HCT116 (cell line): Measurements from ENCODE around the gene CTSL. TPM values are rescaled to one million over a fixed set of nuclear protein-coding genes. Genes with fewer than 3 reads are reported as not detected.

Source experiments
- ATAC-seq: fragments of 200-7000 bp; cut with Tn5 transposase; 2 replicates; pipeline ENCODE4 v1.9.1; 2020; ENCODE audit warnings: mild to moderate bottlenecking, moderate library complexity
- BruUV-seq: library from RNA; stranded (reverse); fragments of 400-500 nt; replicated peaks from 2 replicates; lab custom pipeline; 2021; lab: Mats Ljungman, UMichigan
- CTCF ChIA-PET: fragments of 300-600 bp; sonication (Branson Sonifier 250); formaldehyde crosslinking; loops from one replicate; lab custom pipeline; 2021; ENCODE audit warnings: antibody characterized with exemption; lab: Charles Lee
- POLR2A ChIA-PET: fragments of 300-600, 350-600 bp; sonication (Branson Sonifier 250); formaldehyde crosslinking; loops from one replicate; lab custom pipeline; 2021; ENCODE audit warnings: antibody characterized with exemption; lab: Charles Lee
- RAD21 ChIA-PET, 2 experiments: fragments of 300-600 bp; sonication (Branson Sonifier 250); formaldehyde crosslinking; loops; one replicate each; lab custom pipeline; 2023; ENCODE audit warnings: low total read pairs in 2 of 2; ENCODE audit not compliant: uncharacterized antibody in 2 of 2, unreplicated experiment in 2 of 2, low non-redundant PET in 1 of 2; lab: Charles Lee
- DNase-seq: peaks from one replicate; pipeline ENCODE4 v3.0.0-alpha.2; 2010; ENCODE audit warnings: low read depth, low spot score
- H2AFZ ChIP-seq: fragments of 200-600 bp; shearing (Covaris generic), sonication (generic); 2 replicates; pipeline ENCODE4 v1.6.1; 2017; ENCODE audit warnings: low read depth, mixed run types, mixed read lengths, antibody characterized with exemption, low read length; ENCODE audit not compliant: poor library complexity, severe bottlenecking
- H3K27ac ChIP-seq: 2 replicates; pipeline ENCODE4 v1.5.1; 2012; ENCODE audit warnings: low read depth, low read length
- H3K27me3 ChIP-seq: fragments of 200-600 bp; sonication (generic); 2 replicates; pipeline ENCODE4 v1.6.1; 2016; ENCODE audit warnings: mixed run types, low read length, mixed read lengths; ENCODE audit not compliant: insufficient read depth
- H3K36me3 ChIP-seq, 2 experiments: fragments of 200-500 bp in 1 of 2; fragments of 200-600 bp in 1 of 2; sonication (Bioruptor generic) in 1 of 2; sonication (generic) in 1 of 2; 2 replicates each; pipeline versions ENCODE4 v1.5.1 to v1.6.1; 2014 to 2016; ENCODE audit warnings: low read length in 2 of 2, inconsistent platforms in 1 of 2, mixed read lengths in 1 of 2, mixed run types in 1 of 2; ENCODE audit not compliant: insufficient read depth in 2 of 2, control insufficient read depth in 1 of 2
- H3K4me1 ChIP-seq, 2 experiments: fragments of 200-600 bp in 1 of 2; sonication (generic) in 1 of 2; 2 replicates each; pipeline versions ENCODE4 v1.5.1 to v1.6.1; 2012 to 2017; ENCODE audit warnings: low read length in 2 of 2, inconsistent platforms in 1 of 2, mild to moderate bottlenecking in 1 of 2, mixed read lengths in 1 of 2, mixed run types in 1 of 2, moderate library complexity in 1 of 2; ENCODE audit not compliant: insufficient read depth in 2 of 2, control insufficient read depth in 1 of 2
- H3K4me2 ChIP-seq: fragments of 200-600 bp; sonication (generic); 2 replicates; pipeline ENCODE4 v1.6.1; 2017; ENCODE audit warnings: mixed run types, low read length, mixed read lengths
- H3K4me3 ChIP-seq, 2 experiments: fragments of 200-600 bp in 1 of 2; sonication (generic) in 1 of 2; replicated peaks in 1 of 2; 2 replicates each; pipeline ENCODE4 v1.5.1; 2011 to 2016; ENCODE audit warnings: low read length in 2 of 2, control low read depth in 1 of 2, low read depth in 1 of 2, mild to moderate bottlenecking in 1 of 2, mixed read lengths in 1 of 2, mixed run types in 1 of 2
- H3K79me2 ChIP-seq: fragments of 200-600 bp; sonication (generic); 2 replicates; pipeline ENCODE4 v1.6.1; 2017; ENCODE audit warnings: mild to moderate bottlenecking, mixed run types, low read length, moderate library complexity, mixed read lengths; ENCODE audit not compliant: insufficient read depth
- H3K9ac ChIP-seq: fragments of 200-600 bp; sonication (generic); 2 replicates; pipeline ENCODE4 v1.6.1; 2016; ENCODE audit warnings: low read length, mixed read lengths
- H3K9me2 ChIP-seq: fragments of 200-600 bp; sonication (generic), shearing (Covaris generic); 2 replicates; pipeline ENCODE4 v1.6.1; 2017; ENCODE audit warnings: mixed run types, mild to moderate bottlenecking, moderate library complexity; ENCODE audit not compliant: insufficient read depth
- H3K9me3 ChIP-seq, 2 experiments: fragments of 200-500 bp in 1 of 2; fragments of 200-600 bp in 1 of 2; sonication (Bioruptor generic) in 1 of 2; sonication (generic) in 1 of 2; 2 replicates each; pipeline ENCODE4 v1.6.1; 2014 to 2017; ENCODE audit warnings: low read length in 2 of 2, mixed read lengths in 2 of 2, inconsistent platforms in 1 of 2, low read depth in 1 of 2, mild to moderate bottlenecking in 1 of 2, mixed run types in 1 of 2, moderate library complexity in 1 of 2; ENCODE audit not compliant: control insufficient read depth in 1 of 2, insufficient read depth in 1 of 2
- H4K20me1 ChIP-seq: fragments of 200-600 bp; sonication (generic), shearing (Covaris generic); 2 replicates; pipeline ENCODE4 v1.6.1; 2017; ENCODE audit warnings: mixed run types, mild to moderate bottlenecking, moderate library complexity; ENCODE audit not compliant: insufficient read depth
- EZH2phosphoT487 ChIP-seq: fragments of 200-600 bp; IDR thresholded peaks from 2 replicates; pipeline ENCODE4 v1.6.1; 2018; ENCODE audit warnings: antibody characterized with exemption, borderline replicate concordance
- MAX ChIP-seq: IDR thresholded peaks from 2 replicates; pipeline ENCODE4 v1.6.1; 2012
- POLR2AphosphoS5 ChIP-seq: IDR thresholded peaks from 2 replicates; pipeline ENCODE4 v1.6.1; 2011; ENCODE audit warnings: mild to moderate bottlenecking, low read depth, low read length, moderate library complexity
- intact Hi-C: fragments of 100-400 bp; cut with micrococcal nuclease; formaldehyde crosslinking; loops from 2 replicates; pipeline ENCODE4 v1.10.0; 2022
- total RNA-seq: library from RNA; stranded (reverse); gene quantifications from one replicate; pipeline ENCODE4 v1.2.1, GENCODE V29; 2021; ENCODE audit not compliant: unreplicated experiment
- TF ChIP-seq, protein P1 (sequence below): IDR thresholded peaks from 2 replicates; pipeline ENCODE4 v1.6.1; 2012; ENCODE audit warnings: low read depth

Gene CTSL
- total RNA-seq, 1 experiment from 2014 or later, result 63.1 TPM

DNA sequence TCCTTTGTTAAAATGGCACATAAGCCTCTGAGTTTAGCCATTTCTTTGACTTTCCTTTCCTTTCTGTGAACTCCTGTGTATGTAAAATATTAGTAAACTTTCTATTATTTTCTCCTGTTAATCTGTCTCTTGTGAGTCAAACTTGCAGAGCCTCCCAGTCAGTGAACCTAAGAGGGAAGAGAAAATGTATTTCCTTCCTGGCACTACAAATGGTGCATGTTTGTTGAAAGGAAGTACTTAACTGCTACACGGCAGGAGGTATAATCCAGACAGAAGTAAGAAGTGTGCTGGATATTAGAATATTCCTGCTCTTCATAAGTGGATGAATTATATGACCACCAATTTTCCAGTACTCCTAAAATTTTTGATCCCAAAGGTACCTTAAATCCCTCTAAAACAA lies 23.0 kb downstream of the CTSL start:
- no peaks in the 10 kb centered on the region for H3K79me2 ChIP-seq
- no peak overlapping the region for H2AFZ ChIP-seq
- DNase-seq (no peak), ATAC-seq (no peak)
- CTCF ChIA-PET, result no interaction called here
- H3K27ac ChIP-seq, result no peak overlapping the region
- no peak for TF ChIP-seq MAX
- H3K9ac ChIP-seq, result no peak overlapping the region
- POLR2A ChIA-PET, result no interaction called here
- intact Hi-C loops, result no loop called here
- no peaks in the 10 kb centered on the region for H3K4me1 ChIP-seq
- H3K4me2 ChIP-seq, result no peak overlapping the region
- no peaks in the 10 kb centered on the region for H3K9me3 ChIP-seq
- RAD21 ChIA-PET, result no interaction called here
- no peaks in the 10 kb centered on the region for H3K36me3 ChIP-seq
- BruUV-seq, result no TSS peak
- no peaks in the 10 kb centered on the region for H3K27me3 ChIP-seq
- no peaks in the 10 kb centered on the region for H4K20me1 ChIP-seq
- no peak overlapping the region for H3K4me3 ChIP-seq
- no peaks in the 10 kb centered on the region for H3K9me2 ChIP-seq

DNA sequence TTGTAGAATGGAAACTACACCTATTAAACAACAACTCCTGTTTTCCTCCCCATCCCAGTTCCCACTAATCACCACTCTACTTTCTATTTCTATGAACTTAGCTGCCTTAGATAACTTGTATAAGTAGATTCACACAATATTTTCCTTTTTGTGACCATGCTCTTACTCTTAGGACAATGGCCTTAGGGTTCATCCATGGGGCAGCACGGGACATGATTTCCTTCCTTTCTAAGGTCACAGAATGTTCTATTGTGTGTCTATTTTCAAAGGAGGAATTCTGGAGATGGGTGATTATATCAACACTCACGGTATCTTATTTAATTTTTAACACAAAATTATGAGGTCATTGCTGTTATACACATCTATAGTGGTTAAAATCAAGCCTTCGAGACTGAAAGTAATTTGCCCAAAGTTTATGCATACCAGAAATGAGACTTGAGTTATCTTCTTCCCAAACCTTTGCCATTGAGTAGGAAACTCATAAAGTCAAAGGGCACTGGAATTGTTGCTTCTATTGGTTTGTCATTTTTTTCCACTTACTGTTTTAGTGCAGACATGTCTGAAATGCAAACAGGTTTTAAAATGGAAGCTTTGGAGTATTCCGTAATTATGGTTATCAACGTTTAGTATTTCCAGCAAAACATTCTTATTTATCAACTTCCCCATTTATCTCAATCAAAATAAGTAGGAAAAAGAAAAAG lies 23.6 kb downstream of the CTSL start:
- H3K79me2 ChIP-seq, result no peaks in the 10 kb centered on the region
- no peak overlapping the region for H3K4me3 ChIP-seq
- H3K36me3 ChIP-seq, result no peaks in the 10 kb centered on the region
- no peak for DNase-seq
- no peaks in the 10 kb centered on the region for H3K4me1 ChIP-seq
- no peaks in the 10 kb centered on the region for H3K27me3 ChIP-seq
- no peak overlapping the region for H3K9ac ChIP-seq
- POLR2A ChIA-PET, result no interaction called here
- no peaks in the 10 kb centered on the region for H3K9me3 ChIP-seq
- H3K27ac ChIP-seq, result no peak overlapping the region
- no peak overlapping the region for H2AFZ ChIP-seq
- RAD21 ChIA-PET, result no interaction called here
- no peak for ATAC-seq
- CTCF ChIA-PET, result no interaction called here
- intact Hi-C loops, result no loop called here
- TF ChIP-seq, protein P1, sequence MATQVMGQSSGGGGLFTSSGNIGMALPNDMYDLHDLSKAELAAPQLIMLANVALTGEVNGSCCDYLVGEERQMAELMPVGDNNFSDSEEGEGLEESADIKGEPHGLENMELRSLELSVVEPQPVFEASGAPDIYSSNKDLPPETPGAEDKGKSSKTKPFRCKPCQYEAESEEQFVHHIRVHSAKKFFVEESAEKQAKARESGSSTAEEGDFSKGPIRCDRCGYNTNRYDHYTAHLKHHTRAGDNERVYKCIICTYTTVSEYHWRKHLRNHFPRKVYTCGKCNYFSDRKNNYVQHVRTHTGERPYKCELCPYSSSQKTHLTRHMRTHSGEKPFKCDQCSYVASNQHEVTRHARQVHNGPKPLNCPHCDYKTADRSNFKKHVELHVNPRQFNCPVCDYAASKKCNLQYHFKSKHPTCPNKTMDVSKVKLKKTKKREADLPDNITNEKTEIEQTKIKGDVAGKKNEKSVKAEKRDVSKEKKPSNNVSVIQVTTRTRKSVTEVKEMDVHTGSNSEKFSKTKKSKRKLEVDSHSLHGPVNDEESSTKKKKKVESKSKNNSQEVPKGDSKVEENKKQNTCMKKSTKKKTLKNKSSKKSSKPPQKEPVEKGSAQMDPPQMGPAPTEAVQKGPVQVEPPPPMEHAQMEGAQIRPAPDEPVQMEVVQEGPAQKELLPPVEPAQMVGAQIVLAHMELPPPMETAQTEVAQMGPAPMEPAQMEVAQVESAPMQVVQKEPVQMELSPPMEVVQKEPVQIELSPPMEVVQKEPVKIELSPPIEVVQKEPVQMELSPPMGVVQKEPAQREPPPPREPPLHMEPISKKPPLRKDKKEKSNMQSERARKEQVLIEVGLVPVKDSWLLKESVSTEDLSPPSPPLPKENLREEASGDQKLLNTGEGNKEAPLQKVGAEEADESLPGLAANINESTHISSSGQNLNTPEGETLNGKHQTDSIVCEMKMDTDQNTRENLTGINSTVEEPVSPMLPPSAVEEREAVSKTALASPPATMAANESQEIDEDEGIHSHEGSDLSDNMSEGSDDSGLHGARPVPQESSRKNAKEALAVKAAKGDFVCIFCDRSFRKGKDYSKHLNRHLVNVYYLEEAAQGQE, result no peak
- TF ChIP-seq EZH2phosphoT487, result no peak
- TF ChIP-seq POLR2AphosphoS5, result no peak
- H3K9me2 ChIP-seq, result no peaks in the 10 kb centered on the region
- no peak overlapping the region for H3K4me2 ChIP-seq
- no TSS peak for BruUV-seq
- no peaks in the 10 kb centered on the region for H4K20me1 ChIP-seq
